Activated naive CD4-positive, alpha-beta T cell treated with anti-CD3 and anti-CD28 coated beads for 36 hours (primary cell): ENCODE measurements around the gene ZNF256. TPM values are rescaled to one million over a fixed set of nuclear protein-coding genes. Genes with fewer than 3 reads are reported as not detected.

Experiments used
- CTCF ChIA-PET: fragments of 350-600 bp; sonication (Branson Sonifier 250); formaldehyde crosslinking; loops from one replicate; lab custom pipeline; 2021; ENCODE audit warnings: antibody characterized with exemption; lab: Charles Lee
- DNase-seq: peaks from one replicate; pipeline ENCODE4 v3.0.0-alpha.2; 2020
- H3K27ac Mint-ChIP-seq: one replicate; pipeline ENCODE4 v1.8.0; 2021; ENCODE audit warnings: mild to moderate bottlenecking, mixed read lengths
- H3K27me3 Mint-ChIP-seq: one replicate; pipeline ENCODE4 v1.8.0; 2021; ENCODE audit warnings: low read depth, mixed read lengths
- H3K36me3 Mint-ChIP-seq: one replicate; pipeline ENCODE4 v1.8.0; 2021; ENCODE audit warnings: low read depth, mixed read lengths
- H3K4me1 Mint-ChIP-seq: one replicate; pipeline ENCODE4 v1.8.0; 2021; ENCODE audit warnings: low read depth, mixed read lengths
- H3K4me3 Mint-ChIP-seq: one replicate; pipeline ENCODE4 v1.8.0; 2021; ENCODE audit warnings: mild to moderate bottlenecking, moderate library complexity, mixed read lengths
- H3K9me3 Mint-ChIP-seq: one replicate; pipeline ENCODE4 v1.8.0; 2021; ENCODE audit warnings: mixed read lengths
- intact Hi-C: fragments of 100-400 bp; cut with micrococcal nuclease; formaldehyde crosslinking; loops from one replicate; pipeline ENCODE4 v1.15.1; 2023
- total RNA-seq, 2 experiments: library from RNA; stranded (reverse); gene quantifications; one replicate each; pipeline ENCODE4 v1.2.3, GENCODE V29; 2021

Gene ZNF256
- total RNA-seq: 1 to 10 TPM; 4.4 to 4.7 TPM

GRCh38 chr19:57947419-57948134 lies at the start of gene ZNF256:
Gene ZNF256 (minus strand): TSS chr19:57947706. CDS start chr19:57947474, 232 bp downstream.
- peak within 1 kb of the TSS; percentile 87 for H3K27ac Mint-ChIP-seq
- DNase-seq: peak; percentile 93
- CTCF ChIA-PET: no interaction called here
- intact Hi-C loops: loop anchor here (1.0 to 2.0 kb wide), 3 partner anchors 31 to 203 kb away; partner anchors contain the start of genes ZNF329, ZNF417 and ZNF606
- H3K9me3 Mint-ChIP-seq: peaks cover 40% of the 10 kb centered on the region
- H3K4me1 Mint-ChIP-seq: peaks cover 17% of the 10 kb centered on the region
- H3K36me3 Mint-ChIP-seq: peaks cover 45% of the 10 kb centered on the region
- H3K4me3 Mint-ChIP-seq: peak within 1 kb of the TSS; percentile 91
- no peaks in the 10 kb centered on the region for H3K27me3 Mint-ChIP-seq

- H3K4me3 Mint-ChIP-seq: no peak overlapping the region
- intact Hi-C loops: no loop called here
- CTCF ChIA-PET: interaction anchor here (0.6 kb wide), 1 partner anchor 28 kb away, joined by 6 read pairs; no protein-coding TSS in a partner anchor
- H3K36me3 Mint-ChIP-seq: peaks cover 83% of the 10 kb centered on the region
- no peak for DNase-seq
- H3K27ac Mint-ChIP-seq: no peak overlapping the region
- no peaks in the 10 kb centered on the region for H3K27me3 Mint-ChIP-seq
- peaks cover 66% of the 10 kb centered on the region for H3K9me3 Mint-ChIP-seq
- no peaks in the 10 kb centered on the region for H3K4me1 Mint-ChIP-seq
Observed at GRCh38 chr19:57992841-57993240, 45.3 kb upstream of the ZNF256 start.

- H3K27me3 Mint-ChIP-seq: no peaks in the 10 kb centered on the region
- no peak for DNase-seq
- no peak overlapping the region for H3K4me3 Mint-ChIP-seq
- H3K4me1 Mint-ChIP-seq: no peaks in the 10 kb centered on the region
- intact Hi-C loops: no loop called here
- CTCF ChIA-PET: no interaction called here
- H3K9me3 Mint-ChIP-seq: peaks cover 84% of the 10 kb centered on the region
- peaks cover 89% of the 10 kb centered on the region for H3K36me3 Mint-ChIP-seq
- no peak overlapping the region for H3K27ac Mint-ChIP-seq
Observed at GRCh38 chr19:57978586-57979289, 31.2 kb upstream of the ZNF256 start.

- H3K36me3 Mint-ChIP-seq: peaks cover 69% of the 10 kb centered on the region
- intact Hi-C loops: no loop called here
- H3K4me1 Mint-ChIP-seq: no peaks in the 10 kb centered on the region
- peaks cover 73% of the 10 kb centered on the region for H3K9me3 Mint-ChIP-seq
- no peak within 1 kb of the TSS for H3K4me3 Mint-ChIP-seq
- H3K27me3 Mint-ChIP-seq: no peaks in the 10 kb centered on the region
- CTCF ChIA-PET: no interaction called here
- no peak within 1 kb of the TSS for H3K27ac Mint-ChIP-seq
- no peak for DNase-seq
Observed at GRCh38 chr19:57974434-57974833, 26.9 kb upstream of the ZNF256 start, which contains the start of gene C19orf18. Gene C19orf18 (minus strand): TSS chr19:57974534. CDS start chr19:57974432, 102 bp downstream.

GRCh38 chr19:57964761-57965160 lies 17.3 kb upstream of the ZNF256 start:
- no peaks in the 10 kb centered on the region for H3K27me3 Mint-ChIP-seq
- no peak overlapping the region for H3K4me3 Mint-ChIP-seq
- intact Hi-C loops: no loop called here
- peaks cover 30% of the 10 kb centered on the region for H3K36me3 Mint-ChIP-seq
- no peaks in the 10 kb centered on the region for H3K4me1 Mint-ChIP-seq
- CTCF ChIA-PET: no interaction called here
- DNase-seq: no peak
- H3K9me3 Mint-ChIP-seq: peaks cover 35% of the 10 kb centered on the region
- no peak overlapping the region for H3K27ac Mint-ChIP-seq

- H3K27ac Mint-ChIP-seq: no peak overlapping the region
- no peaks in the 10 kb centered on the region for H3K27me3 Mint-ChIP-seq
- no peak for DNase-seq
- peaks cover 33% of the 10 kb centered on the region for H3K9me3 Mint-ChIP-seq
- no peak overlapping the region for H3K4me3 Mint-ChIP-seq
- intact Hi-C loops: no loop called here
- CTCF ChIA-PET: no interaction called here
- H3K4me1 Mint-ChIP-seq: no peaks in the 10 kb centered on the region
- peaks cover 27% of the 10 kb centered on the region for H3K36me3 Mint-ChIP-seq
Observed at GRCh38 chr19:57961785-57962184, 14.3 kb upstream of the ZNF256 start.

GRCh38 chr19:57954996-57955395 lies 7.5 kb upstream of the ZNF256 start:
- peaks cover 20% of the 10 kb centered on the region for H3K36me3 Mint-ChIP-seq

DNA sequence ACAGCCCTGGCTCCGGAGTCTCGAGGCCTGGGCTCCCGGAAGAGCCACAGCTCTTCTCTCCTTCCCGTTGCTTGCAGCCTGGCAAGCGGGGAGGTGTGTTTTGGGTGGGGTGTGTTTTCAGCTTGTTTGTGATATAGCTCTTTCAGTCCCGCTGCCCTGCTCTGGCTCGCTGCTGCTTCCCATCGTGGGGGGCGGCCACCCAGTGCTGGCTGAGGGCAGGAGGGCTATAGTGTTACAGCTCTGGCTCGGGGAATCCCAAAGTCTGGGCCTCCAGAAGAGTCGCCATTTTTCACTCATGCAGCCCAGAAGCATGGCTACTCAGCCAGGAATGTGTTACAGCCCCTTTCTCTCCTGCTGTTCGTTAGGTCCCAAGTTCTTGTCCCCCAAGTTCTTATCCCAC lies 2.2 kb upstream of the ZNF256 start:
- CTCF ChIA-PET: no interaction called here
- H3K36me3 Mint-ChIP-seq: peaks cover 24% of the 10 kb centered on the region
- H3K27me3 Mint-ChIP-seq: no peaks in the 10 kb centered on the region
- H3K9me3 Mint-ChIP-seq: peaks cover 28% of the 10 kb centered on the region
- peaks cover 17% of the 10 kb centered on the region for H3K4me1 Mint-ChIP-seq
- no peak for DNase-seq
- H3K27ac Mint-ChIP-seq: no peak overlapping the region
- intact Hi-C loops: no loop called here
- no peak overlapping the region for H3K4me3 Mint-ChIP-seq

More at GRCh38 chr19:57954996-57955395, 7.5 kb upstream of the ZNF256 start:
- Mint-ChIP-seq H3K27me3 (no peaks in the 10 kb centered on the region), H3K4me1 (no peaks in the 10 kb centered on the region), H3K9me3 (peaks cover 35% of the 10 kb centered on the region), H3K27ac (no peak overlapping the region), H3K4me3 (no peak overlapping the region)
- DNase-seq: no peak
- intact Hi-C loops: no loop called here
- CTCF ChIA-PET: no interaction called here

- H3K27ac Mint-ChIP-seq: no peak overlapping the region
- CTCF ChIA-PET: no interaction called here
- H3K4me3 Mint-ChIP-seq: no peak overlapping the region
- intact Hi-C loops: no loop called here
- peaks cover 26% of the 10 kb centered on the region for H3K9me3 Mint-ChIP-seq
- no peaks in the 10 kb centered on the region for H3K27me3 Mint-ChIP-seq
- no peak for DNase-seq
- peaks cover 17% of the 10 kb centered on the region for H3K4me1 Mint-ChIP-seq
- H3K36me3 Mint-ChIP-seq: peaks cover 28% of the 10 kb centered on the region
Observed at GRCh38 chr19:57949296-57949695, 1.8 kb upstream of the ZNF256 start.

DNA sequence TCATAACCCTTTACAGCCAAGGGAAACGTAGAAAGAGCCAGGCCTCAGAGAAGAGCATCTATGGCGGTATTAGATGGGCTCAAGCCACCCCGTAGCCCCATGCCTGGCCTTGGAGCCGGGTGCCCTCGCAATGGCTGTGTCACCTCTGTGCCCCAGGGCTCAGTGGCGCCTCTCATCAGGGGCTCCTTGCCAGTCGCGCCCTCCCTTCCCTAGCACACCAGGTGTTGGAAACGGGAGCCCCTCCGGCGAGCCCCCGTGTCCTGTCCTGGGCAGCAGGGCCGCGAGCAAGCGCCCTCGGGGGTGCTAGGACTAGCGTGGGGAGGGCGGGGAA lies 453 bp downstream of the ZNF256 start:
- DNase-seq: no peak
- CTCF ChIA-PET: no interaction called here
- H3K9me3 Mint-ChIP-seq: peaks cover 46% of the 10 kb centered on the region
- H3K4me1 Mint-ChIP-seq: peaks cover 17% of the 10 kb centered on the region
- H3K27me3 Mint-ChIP-seq: no peaks in the 10 kb centered on the region
- H3K27ac Mint-ChIP-seq: peak overlapping the region; percentile 87
- intact Hi-C loops: loop anchor here (1.0 to 2.0 kb wide), 3 partner anchors 31 to 203 kb away; partner anchors contain the start of genes ZNF329, ZNF417 and ZNF606
- H3K4me3 Mint-ChIP-seq: peak overlapping the region; percentile 91
- H3K36me3 Mint-ChIP-seq: peaks cover 50% of the 10 kb centered on the region

DNA sequence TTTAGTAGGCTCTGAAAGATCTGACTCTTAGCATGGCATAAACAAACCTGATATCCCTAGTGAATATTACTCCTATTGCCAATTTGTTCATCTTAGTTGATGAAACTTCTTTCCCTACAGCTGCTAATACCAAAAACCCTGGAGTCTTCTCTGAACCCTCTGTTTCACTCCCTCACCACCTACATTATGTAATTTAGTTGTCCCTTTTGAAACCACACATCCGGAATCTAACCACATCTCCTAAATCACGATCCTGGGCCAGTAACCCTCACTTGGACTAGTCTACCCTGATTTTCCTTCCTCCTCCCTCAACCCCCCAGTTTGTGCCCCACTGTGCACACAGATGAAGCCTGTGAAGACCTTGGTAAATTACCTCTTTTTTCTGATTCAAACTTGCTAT lies 1.2 kb downstream of the ZNF256 start:
- Mint-ChIP-seq H3K4me1 (peaks cover 17% of the 10 kb centered on the region), H3K27ac (no peak overlapping the region), H3K36me3 (peaks cover 56% of the 10 kb centered on the region), H3K27me3 (no peaks in the 10 kb centered on the region), H3K9me3 (peaks cover 50% of the 10 kb centered on the region), H3K4me3 (peak overlapping the region; percentile 91)
- no peak for DNase-seq
- intact Hi-C loops: loop anchor here (2.0 kb wide), 1 partner anchor 56 kb away; the partner anchor contains the start of gene ZNF606
- CTCF ChIA-PET: no interaction called here

- H3K4me1 Mint-ChIP-seq: peaks cover 11% of the 10 kb centered on the region
- intact Hi-C loops: no loop called here
- no peak overlapping the region for H3K27ac Mint-ChIP-seq
- H3K27me3 Mint-ChIP-seq: no peaks in the 10 kb centered on the region
- no peak for DNase-seq
- H3K36me3 Mint-ChIP-seq: peaks cover 85% of the 10 kb centered on the region
- H3K9me3 Mint-ChIP-seq: peaks cover 68% of the 10 kb centered on the region
- H3K4me3 Mint-ChIP-seq: no peak overlapping the region
- CTCF ChIA-PET: no interaction called here
Observed at GRCh38 chr19:57941593-57941992, 5.9 kb downstream of the ZNF256 start.
